SK-MEL-5 (cell line): ENCODE data around the gene WRNIP1. TPM values are rescaled to one million over a fixed set of nuclear protein-coding genes. Genes with fewer than 3 reads are reported as not detected.

Experiments
- DNase-seq: peaks from one replicate; pipeline ENCODE4 v3.0.0-alpha.2; 2016; ENCODE audit warnings: low read depth, low spot score
- in situ Hi-C: cut with HindIII; loops from 2 replicates; pipeline ENCODE4 v1.10.0; 2016; ENCODE audit warnings: low sequenced_read_pairs, high pct_unique_total_duplicates, low pct_unique_long_range_greater_than_20kb
- total RNA-seq: library from RNA; depleted of rRNA; stranded (reverse); fragments of >200 nt; shearing (Covaris generic); gene quantifications from 2 replicates; pipeline ENCODE4 v1.2.3, GENCODE V29; 2014

The WRNIP1 gene
- total RNA-seq, 1 experiment from 2014 or later: 96.8 TPM

GRCh38 chr6:2737885-2738284 is 27.3 kb upstream of the WRNIP1 start:
- DNase-seq: no peak
- in situ Hi-C loops: no loop called here

- in situ Hi-C loops: no loop called here
- peak; percentile 82 for DNase-seq
Observed at GRCh38 chr6:2738373-2738979, 26.7 kb upstream of the WRNIP1 start.

DNA sequence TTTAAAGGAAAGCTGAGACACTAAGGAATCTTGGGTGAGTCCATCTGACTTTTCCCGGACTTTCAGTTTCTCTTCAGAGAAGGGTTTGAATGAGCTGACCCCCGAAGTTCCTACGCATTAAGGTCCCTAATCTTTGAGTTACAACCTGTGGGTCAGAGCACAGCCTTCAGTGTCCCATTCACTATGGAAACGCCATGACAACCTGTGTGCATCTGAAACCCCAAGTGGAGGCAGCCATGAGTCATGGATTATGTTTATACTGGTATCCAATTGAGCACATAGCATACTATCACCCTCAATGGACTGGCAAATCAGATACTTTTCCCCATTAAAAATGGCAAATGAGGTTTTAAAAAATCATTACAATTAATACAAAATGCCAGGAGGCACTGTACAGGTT is 25.9 kb upstream of the WRNIP1 start:
- no peak for DNase-seq
- in situ Hi-C loops: no loop called here

DNA sequence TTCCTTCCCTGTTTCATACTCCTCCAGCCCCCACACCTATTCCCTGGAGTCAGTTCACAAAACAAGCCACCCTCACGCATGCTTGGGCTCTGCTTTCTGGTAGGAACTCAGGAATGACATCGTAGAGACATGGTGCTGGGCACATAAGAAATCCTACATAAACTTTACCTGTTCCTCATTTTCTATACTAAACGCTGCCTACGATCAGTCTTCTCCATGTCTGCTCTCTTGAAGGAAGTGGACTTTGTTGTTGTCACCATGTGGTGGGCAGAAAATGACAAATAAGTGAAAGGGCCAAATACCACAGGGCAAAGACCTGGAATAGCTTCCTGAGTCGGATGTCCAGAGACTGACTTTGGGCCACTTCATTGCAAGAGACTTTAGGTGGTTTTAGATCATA is 24.6 kb upstream of the WRNIP1 start:
- no peak for DNase-seq
- in situ Hi-C loops: no loop called here

DNA sequence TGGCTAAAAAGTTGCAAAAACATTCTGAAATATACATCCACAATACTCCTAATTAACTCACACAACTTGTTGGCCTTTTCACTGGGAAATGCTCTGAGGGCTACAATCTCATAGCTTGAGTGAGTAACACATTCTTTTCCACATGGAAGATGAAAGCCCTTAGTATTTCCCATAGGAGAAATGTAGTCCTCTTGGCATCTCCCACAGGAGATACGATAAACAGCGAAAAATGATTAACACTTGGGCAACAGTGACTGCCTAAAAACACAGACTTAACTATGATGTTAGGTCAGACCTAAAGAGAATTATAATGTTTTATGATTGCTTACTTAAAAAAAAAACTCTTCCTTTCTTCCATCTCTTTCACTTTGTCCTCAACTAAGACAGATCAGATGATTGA is 23.4 kb upstream of the WRNIP1 start:
- no peak for DNase-seq
- in situ Hi-C loops: no loop called here

- in situ Hi-C loops: no loop called here
- no peak for DNase-seq
Observed at GRCh38 chr6:2743280-2744208, 21.6 kb upstream of the WRNIP1 start.

GRCh38 chr6:2744209-2744771 is 20.9 kb upstream of the WRNIP1 start:
- in situ Hi-C loops: no loop called here
- peak; percentile 51 for DNase-seq

GRCh38 chr6:2744778-2745177 is 20.4 kb upstream of the WRNIP1 start:
- no peak for DNase-seq
- in situ Hi-C loops: no loop called here

DNA sequence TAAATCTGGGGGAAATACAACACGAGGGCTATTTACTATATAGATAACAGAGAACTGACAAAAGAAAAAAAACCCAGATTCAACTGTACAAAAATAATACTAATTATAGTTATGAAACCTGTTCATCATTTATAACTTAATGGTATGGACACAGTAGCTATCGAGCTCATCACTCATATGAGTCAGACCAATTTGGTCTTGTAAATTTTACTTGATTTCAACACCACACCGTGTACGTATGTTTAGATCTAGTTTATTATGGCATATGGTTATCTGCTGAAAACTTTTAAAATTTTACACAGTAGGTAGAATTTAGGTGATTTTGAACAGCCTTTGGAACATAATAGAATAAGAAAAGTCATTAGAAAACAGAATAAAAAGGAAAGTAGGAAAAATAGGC is 19.9 kb upstream of the WRNIP1 start:
- in situ Hi-C loops: no loop called here
- no peak for DNase-seq

- no peak for DNase-seq
- in situ Hi-C loops: no loop called here
Observed at GRCh38 chr6:2746557-2747061, 18.6 kb upstream of the WRNIP1 start.

DNA sequence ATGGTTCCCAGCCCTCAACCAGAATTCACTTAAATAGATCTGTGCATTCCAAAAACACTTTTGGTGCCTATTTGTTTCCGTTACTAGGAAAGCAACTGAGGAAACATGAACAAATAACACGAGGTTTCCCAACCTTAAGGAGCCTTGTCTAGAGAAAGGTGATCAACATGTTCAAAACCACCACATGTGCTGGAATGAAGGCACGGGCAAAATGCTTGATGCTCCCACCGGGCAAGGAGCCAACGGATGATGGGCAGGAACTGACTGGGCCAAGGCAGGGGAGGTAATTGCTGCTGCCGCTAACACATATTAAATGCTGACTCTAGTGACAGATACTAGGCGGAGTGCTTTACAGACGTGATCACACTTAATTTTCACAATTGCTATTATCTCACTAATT is 17.0 kb upstream of the WRNIP1 start:
- no peak for DNase-seq
- in situ Hi-C loops: no loop called here

DNA sequence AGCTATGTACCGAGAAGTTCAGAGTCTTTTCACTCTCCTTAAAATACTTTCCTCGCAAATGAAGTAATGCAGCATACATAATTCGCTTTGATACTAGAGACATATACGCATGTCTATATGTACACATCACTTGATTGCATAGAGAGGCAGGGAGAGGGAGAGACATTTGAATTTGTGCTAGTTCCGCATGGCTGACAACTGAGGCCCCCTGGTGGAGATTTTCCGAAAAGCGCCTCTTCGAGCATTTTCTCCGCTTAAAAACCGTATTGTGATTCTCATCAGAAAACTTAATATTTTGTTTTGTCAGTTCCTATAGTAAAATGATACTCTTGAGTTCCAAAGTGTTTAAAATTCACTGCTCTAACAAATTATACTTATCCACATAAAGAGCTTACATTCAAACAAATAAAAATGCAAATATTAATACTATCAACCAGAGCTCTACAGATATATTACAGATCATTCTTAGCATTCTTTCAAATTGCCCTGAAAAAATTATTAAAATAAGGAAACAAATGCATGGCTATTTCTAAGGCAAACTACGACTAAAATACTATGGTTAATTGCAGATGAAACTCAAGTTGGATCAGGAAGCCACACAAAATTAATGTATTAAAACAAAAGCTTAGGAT is 15.1 kb upstream of the WRNIP1 start:
- peak; percentile 80 for DNase-seq
- in situ Hi-C loops: no loop called here

- no peak for DNase-seq
- in situ Hi-C loops: no loop called here
Observed at GRCh38 chr6:2750832-2751231, 14.4 kb upstream of the WRNIP1 start, which contains the start of gene MYLK4. Gene MYLK4, minus strand, starts transcription at chr6:2750922. Its CDS starts 1,628 bp downstream, at chr6:2749294.

DNA sequence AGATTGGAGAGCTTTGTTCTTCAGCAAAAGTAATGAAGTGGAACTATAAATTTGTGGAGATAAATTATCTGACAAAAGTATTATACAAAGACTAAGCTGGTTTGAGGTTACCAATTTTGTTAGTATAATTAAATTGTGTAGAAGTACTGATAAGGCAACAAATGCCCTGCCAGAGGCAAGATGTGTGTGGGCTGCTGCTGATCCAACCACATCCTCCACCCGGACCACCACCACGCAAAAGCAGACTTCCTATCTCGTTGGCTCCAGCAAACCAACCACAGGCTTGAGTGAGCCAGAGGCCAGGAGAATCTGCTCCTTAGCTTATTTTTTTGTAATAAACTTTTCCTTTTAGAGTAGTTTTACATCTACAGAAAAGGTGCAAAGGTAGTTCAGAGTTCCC is 13.3 kb upstream of the WRNIP1 start:
- DNase-seq: no peak

GRCh38 chr6:2752477-2753109 is 12.6 kb upstream of the WRNIP1 start:
- in situ Hi-C loops: no loop called here
- DNase-seq: no peak

More for the DNA sequence above, 13.3 kb upstream of the WRNIP1 start:
- in situ Hi-C loops: no loop called here

DNA sequence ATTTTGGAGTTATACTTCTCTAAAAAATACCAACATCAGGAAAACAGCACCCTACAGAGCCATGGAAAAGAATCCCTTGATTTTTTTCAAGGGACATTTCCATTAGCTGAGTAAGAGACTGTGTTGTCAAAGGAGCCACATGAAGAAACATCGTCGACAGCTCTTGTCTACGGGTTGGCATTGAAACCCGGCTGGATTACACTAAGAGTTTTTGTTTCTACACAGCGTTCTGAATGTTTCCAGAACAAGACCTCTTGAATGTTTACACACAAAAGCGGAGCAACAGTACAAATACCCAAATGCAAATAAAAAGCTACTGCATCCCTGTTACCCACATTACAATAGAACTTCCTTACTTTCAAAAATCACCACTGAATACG is 12.1 kb upstream of the WRNIP1 start:
- DNase-seq: no peak
- in situ Hi-C loops: no loop called here

GRCh38 chr6:2753743-2754142 is 11.4 kb upstream of the WRNIP1 start:
- in situ Hi-C loops: no loop called here
- DNase-seq: no peak

GRCh38 chr6:2754393-2754792 is 10.8 kb upstream of the WRNIP1 start:
- in situ Hi-C loops: no loop called here

More at GRCh38 chr6:2754393-2754792, 10.8 kb upstream of the WRNIP1 start:
- DNase-seq: peak; percentile 67
